Retinal pigment epithelial cell (primary cell): ENCODE measurements around the gene SHISA3.

Experiments
- DNase-seq: peaks from one replicate; pipeline ENCODE4 v3.0.0-alpha.2; 2010; ENCODE audit warnings: low read depth
- H3K4me3 ChIP-seq: 2 replicates; pipeline ENCODE4 v1.5.1; 2011; ENCODE audit warnings: mild to moderate bottlenecking, low read length, control low read depth, moderate library complexity
- TF ChIP-seq, protein P1 (sequence below): conservative IDR thresholded peaks from 2 replicates; pipeline ENCODE4 v1.5.1; 2011; ENCODE audit warnings: low read depth, low read length, control low read depth, inconsistent platforms

The SHISA3 gene

DNA sequence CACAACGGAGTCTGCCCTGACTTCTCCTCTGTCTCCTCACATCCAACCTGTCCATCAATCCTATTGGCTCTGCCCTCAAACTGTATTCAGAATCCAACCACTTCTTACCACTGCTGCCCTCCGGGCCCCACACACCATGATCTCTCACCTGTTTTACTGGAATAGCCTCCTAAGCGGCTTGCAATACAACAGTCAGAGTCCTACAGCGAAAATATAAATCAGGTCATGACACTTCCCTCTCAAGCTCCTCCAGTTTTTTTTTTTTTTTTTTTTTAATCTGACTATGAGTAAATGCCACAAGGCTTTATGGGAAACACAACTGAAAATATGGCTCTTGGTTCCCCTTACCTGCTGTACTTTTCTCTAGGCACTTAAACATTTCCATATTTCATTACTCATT, 42.8 kb downstream of the SHISA3 start:
- no peak overlapping the region for H3K4me3 ChIP-seq
- TF ChIP-seq, protein P1, sequence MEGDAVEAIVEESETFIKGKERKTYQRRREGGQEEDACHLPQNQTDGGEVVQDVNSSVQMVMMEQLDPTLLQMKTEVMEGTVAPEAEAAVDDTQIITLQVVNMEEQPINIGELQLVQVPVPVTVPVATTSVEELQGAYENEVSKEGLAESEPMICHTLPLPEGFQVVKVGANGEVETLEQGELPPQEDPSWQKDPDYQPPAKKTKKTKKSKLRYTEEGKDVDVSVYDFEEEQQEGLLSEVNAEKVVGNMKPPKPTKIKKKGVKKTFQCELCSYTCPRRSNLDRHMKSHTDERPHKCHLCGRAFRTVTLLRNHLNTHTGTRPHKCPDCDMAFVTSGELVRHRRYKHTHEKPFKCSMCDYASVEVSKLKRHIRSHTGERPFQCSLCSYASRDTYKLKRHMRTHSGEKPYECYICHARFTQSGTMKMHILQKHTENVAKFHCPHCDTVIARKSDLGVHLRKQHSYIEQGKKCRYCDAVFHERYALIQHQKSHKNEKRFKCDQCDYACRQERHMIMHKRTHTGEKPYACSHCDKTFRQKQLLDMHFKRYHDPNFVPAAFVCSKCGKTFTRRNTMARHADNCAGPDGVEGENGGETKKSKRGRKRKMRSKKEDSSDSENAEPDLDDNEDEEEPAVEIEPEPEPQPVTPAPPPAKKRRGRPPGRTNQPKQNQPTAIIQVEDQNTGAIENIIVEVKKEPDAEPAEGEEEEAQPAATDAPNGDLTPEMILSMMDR = no peak
- no peak for DNase-seq

- TF ChIP-seq, protein P1 = no peak
- no peak for DNase-seq
Observed at GRCh38 chr4:42442601-42443000, 45.3 kb downstream of the SHISA3 start.

GRCh38 chr4:42445038-42445437, 47.8 kb downstream of the SHISA3 start:
- no peak overlapping the region for H3K4me3 ChIP-seq
- TF ChIP-seq, protein P1 = no peak
- no peak for DNase-seq

More at GRCh38 chr4:42442601-42443000, 45.3 kb downstream of the SHISA3 start:
- no peak overlapping the region for H3K4me3 ChIP-seq

- H3K4me3 ChIP-seq = no peak overlapping the region
- no peak for DNase-seq
- TF ChIP-seq, protein P1 = no peak
Observed at GRCh38 chr4:42446823-42447222, 49.5 kb downstream of the SHISA3 start.
